ENCODE data around the gene NUDT8. TPM values are rescaled to one million over a fixed set of nuclear protein-coding genes. Genes with fewer than 3 reads are reported as not detected.

The NUDT8 gene
- total RNA-seq, 1 experiment from 2014 or later: 13.2 TPM

- intact Hi-C loops (cut with micrococcal nuclease; ENCODE audit: unreplicated experiment) (no loop called here), in situ Hi-C loops (cut with HindIII; ENCODE audit: low pct_unique_long_range_greater_than_20kb, low sequenced_read_pairs) (no loop called here)
- H3K27me3 ChIP-seq (ENCODE audit: control insufficient read depth, insufficient read depth, low read length): no peaks in the 10 kb centered on the region; the same call in 1 of the 2 replicates
- H3K4me1 ChIP-seq (ENCODE audit: control insufficient read depth, insufficient read depth, low read length): no peaks in the 10 kb centered on the region
- H3K27ac ChIP-seq (ENCODE audit: low read length): no peak within 1 kb of the TSS
- no peaks in the 10 kb centered on the region for H3K36me3 ChIP-seq (ENCODE audit: control insufficient read depth, insufficient read depth, low read length)
- H3K4me3 ChIP-seq (ENCODE audit: low read depth in 2 of 2, low read length in 2 of 2): no peak within 1 kb of the TSS
- no peaks in the 10 kb centered on the region for H3K9me3 ChIP-seq (ENCODE audit: control insufficient read depth, insufficient read depth, low read depth, low read length)
- ChIA-PET POLR2A (no interaction called here), CTCF (no interaction called here)
- no peak; the same call in 1 of the 2 replicates for ATAC-seq
- BruUV-seq (replicated peaks): no TSS peak
- TF ChIP-seq TCF7L2 (IDR thresholded peaks at IDR 0.05; ENCODE audit: low read depth, low read length) (no peak), REST (IDR thresholded peaks at IDR 0.05; ENCODE audit: insufficient read depth in 1 of 2, low read depth in 2 of 2, low read length in 1 of 2) (no peak), POLR2AphosphoS5 (IDR thresholded peaks at IDR 0.05; ENCODE audit: low read depth, low read length) (no peak)
- TF ChIP-seq, protein P1, sequence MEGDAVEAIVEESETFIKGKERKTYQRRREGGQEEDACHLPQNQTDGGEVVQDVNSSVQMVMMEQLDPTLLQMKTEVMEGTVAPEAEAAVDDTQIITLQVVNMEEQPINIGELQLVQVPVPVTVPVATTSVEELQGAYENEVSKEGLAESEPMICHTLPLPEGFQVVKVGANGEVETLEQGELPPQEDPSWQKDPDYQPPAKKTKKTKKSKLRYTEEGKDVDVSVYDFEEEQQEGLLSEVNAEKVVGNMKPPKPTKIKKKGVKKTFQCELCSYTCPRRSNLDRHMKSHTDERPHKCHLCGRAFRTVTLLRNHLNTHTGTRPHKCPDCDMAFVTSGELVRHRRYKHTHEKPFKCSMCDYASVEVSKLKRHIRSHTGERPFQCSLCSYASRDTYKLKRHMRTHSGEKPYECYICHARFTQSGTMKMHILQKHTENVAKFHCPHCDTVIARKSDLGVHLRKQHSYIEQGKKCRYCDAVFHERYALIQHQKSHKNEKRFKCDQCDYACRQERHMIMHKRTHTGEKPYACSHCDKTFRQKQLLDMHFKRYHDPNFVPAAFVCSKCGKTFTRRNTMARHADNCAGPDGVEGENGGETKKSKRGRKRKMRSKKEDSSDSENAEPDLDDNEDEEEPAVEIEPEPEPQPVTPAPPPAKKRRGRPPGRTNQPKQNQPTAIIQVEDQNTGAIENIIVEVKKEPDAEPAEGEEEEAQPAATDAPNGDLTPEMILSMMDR (IDR thresholded peaks at IDR 0.05): no peak
- DNase-seq (ENCODE audit: low read depth, low spot score): no peak
Measured at GRCh38 chr11:67674442-67674871, 44.7 kb upstream of the NUDT8 start, which contains the start of gene ALDH3B2. TSS of gene ALDH3B2 (minus strand) at chr11:67674623. CDS start at chr11:67666935, 7,688 bp downstream.

- POLR2A ChIA-PET: no interaction called here
- Histone ChIP-seq H3K4me1 (ENCODE audit: control insufficient read depth, insufficient read depth, low read length) (no peaks in the 10 kb centered on the region), H3K27ac (ENCODE audit: low read length) (no peak overlapping the region), H3K27me3 (ENCODE audit: control insufficient read depth, insufficient read depth, low read length) (no peaks in the 10 kb centered on the region; the same call in 1 of the 2 replicates), H3K9me3 (ENCODE audit: control insufficient read depth, insufficient read depth, low read depth, low read length) (no peaks in the 10 kb centered on the region), H3K36me3 (ENCODE audit: control insufficient read depth, insufficient read depth, low read length) (no peaks in the 10 kb centered on the region), H3K4me3 (ENCODE audit: low read depth in 2 of 2, low read length in 2 of 2) (no peak overlapping the region)
- ATAC-seq (0 out of 2 replicates have a peak, but pooled peaks have one; percentile 23), DNase-seq (ENCODE audit: low read depth, low spot score) (no peak)
- in situ Hi-C loops (cut with HindIII; ENCODE audit: low pct_unique_long_range_greater_than_20kb, low sequenced_read_pairs) (no loop called here), intact Hi-C loops (cut with micrococcal nuclease; ENCODE audit: unreplicated experiment) (no loop called here)
- TF ChIP-seq POLR2AphosphoS5 (IDR thresholded peaks at IDR 0.05; ENCODE audit: low read depth, low read length) (no peak), TCF7L2 (IDR thresholded peaks at IDR 0.05; ENCODE audit: low read depth, low read length) (no peak), REST (IDR thresholded peaks at IDR 0.05; ENCODE audit: insufficient read depth in 1 of 2, low read depth in 2 of 2, low read length in 1 of 2) (no peak), SIN3A (IDR thresholded peaks at IDR 0.05; ENCODE audit: borderline replicate concordance, insufficient read depth, low read depth, low read length) (no peak)
- TF ChIP-seq, protein P1 (IDR thresholded peaks at IDR 0.05): no peak
- CTCF ChIA-PET: interaction anchor here (0.7 kb wide), 1 partner anchor 24 kb away, joined by 3 read pairs; the partner anchor contains the start of gene ACY3
- BruUV-seq (replicated peaks): no TSS peak
Measured at GRCh38 chr11:67673902-67674301, 44.2 kb upstream of the NUDT8 start.
